GM21381 (cell line): Measurements from ENCODE around the gene LRRC47.
"Not testable (repeated sequence)": the region's sequence is repeated elsewhere in the genome, so short reads cannot be mapped to it uniquely, and the experiment has no call there.

Source experiments
- ATAC-seq: cut with Tn5 transposase; IDR thresholded peaks from one replicate; pipeline ENCODE4 v1.9.1; 2021; ENCODE audit warnings: mild to moderate bottlenecking, moderate library complexity; ENCODE audit not compliant: unreplicated experiment

The LRRC47 gene

DNA sequence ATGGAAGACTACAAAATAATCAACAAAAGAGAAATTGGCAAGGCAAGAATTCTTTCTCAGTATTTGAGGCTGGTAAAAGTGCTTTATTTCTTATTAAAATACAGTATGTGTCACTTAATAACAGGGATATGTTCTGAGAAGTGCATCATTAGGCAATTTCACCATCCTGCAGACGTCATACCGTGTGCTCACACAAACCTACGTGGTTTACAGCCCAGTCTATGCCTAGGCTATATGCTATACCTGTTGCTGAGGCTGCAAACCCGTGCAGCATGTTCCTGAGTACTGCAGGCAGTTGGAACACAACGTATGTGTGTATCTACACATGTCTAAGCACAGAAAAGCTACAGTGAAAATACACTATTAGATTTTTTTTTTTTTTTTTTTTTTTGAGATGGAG lies 46.8 kb downstream of the LRRC47 start:
- ATAC-seq: no peak

DNA sequence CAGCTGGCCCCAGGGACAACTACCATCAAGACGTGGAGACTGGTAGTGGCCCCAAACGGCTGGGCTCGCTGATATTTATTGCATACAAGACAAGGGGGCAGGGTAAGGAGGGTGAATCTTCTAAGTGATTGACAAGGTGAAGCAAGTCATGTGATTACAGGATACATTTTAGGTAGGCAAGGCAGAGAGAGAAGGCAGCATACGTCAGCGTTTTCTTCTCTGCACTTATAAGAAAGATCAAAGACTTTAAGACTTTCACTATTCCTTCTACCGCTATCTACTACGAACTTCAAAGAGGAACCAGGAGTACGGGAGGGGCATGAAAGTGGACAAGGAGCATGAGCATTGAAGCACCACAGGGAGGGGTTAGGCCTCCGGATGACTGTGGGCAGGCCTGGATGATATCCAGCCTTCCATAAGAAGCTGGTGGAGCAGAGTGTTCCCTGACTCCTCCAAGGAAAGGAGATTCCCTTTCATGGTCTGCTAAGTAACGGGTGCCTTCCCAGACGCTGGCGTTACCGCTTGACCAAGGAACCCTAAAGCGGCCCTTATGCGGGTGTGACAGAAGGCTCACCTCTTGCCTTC lies 47.9 kb downstream of the LRRC47 start:
- ATAC-seq: not testable (repeated sequence)

DNA sequence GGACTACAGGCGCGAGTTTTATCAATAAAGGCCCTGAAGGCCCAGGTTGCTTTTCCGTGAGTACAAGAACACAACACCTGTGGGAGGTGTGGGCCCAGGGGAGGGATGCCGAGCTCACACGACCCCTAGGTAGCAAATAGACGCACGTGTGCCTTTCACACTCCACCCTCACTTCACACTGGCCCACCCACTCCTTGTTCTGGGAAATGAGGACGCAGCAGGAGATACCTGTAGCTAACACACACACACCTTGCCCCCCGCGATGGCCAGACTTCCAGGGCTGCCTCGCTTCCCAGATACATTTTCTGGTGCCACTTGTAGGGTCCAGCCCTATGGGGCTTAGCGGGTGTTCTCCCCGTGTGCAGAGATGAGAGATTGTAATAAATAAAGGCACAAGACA lies 48.4 kb downstream of the LRRC47 start:
- ATAC-seq: no peak

DNA sequence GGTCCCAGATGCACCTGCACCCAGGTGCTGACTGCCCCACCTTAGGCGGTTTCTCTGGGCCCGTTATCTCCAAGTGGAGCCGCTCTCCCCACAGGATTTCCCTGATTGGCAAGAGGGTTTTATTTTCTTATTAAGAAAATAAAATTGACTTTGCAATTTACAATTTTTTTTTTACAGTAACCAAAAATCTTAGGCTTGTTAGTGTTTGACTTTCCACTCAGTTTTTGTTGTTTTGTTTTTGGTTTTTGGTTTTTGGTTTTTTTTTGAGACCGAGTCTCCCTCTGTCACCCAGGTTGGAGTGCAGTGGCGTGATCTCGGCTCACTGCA lies 48.8 kb downstream of the LRRC47 start:
- no peak for ATAC-seq

DNA sequence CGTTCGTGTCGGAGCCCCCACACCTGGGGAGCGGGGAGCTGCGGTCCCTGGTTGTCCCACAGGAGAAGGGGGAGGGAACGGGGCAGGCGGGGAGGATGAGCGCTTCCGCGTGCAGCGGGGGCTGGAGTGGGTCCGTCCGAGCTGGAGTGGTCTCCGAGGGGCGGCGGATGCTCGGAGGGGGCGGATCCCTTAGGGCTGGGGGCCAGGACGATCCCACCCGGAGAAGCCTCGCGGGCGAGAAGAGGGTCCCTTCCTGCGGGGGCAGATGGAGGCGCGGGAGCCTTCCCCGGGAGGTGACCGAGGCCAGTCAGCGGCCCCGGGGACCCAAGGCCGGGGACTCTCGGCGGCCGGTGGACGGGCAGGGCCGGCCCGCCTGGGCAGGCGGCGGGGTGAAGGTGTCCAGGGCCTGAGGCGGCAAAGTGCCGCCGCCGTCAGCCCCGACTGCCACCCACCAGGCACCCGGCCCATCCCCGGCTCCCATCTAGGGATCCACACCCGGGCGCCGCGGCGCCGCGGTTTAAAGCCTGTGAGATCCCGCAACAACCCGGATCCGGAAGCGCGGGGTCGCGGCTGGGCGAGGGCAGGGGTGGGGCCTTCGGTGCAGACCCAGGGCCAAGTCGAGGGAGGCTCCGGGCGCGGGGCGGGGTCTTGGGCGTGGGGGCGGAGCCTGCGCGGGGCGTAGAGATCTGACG lies 49.3 kb downstream of the LRRC47 start:
- ATAC-seq: peak; percentile 97

DNA sequence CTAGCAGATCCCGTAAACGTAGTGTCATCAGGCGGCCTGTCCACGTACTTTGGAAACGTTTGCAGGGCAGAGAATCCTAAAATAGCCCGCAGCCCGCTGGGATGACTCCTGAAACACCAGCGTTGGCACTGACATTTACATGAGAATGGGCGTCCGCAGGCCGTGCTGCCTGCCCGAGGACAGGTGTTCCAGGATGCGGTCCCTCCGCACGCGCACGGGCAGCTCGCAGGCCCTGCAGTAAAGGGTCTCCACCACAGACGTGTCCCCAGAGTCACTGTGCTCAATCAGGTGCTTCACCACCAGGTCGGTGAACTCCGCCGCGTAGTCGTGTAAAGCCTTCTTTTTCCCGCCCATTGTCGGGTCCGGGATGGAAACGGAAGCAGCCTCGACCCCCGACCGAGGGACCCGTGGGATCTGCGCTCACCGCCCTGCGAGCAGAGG lies 49.9 kb downstream of the LRRC47 start:
- ATAC-seq: no peak

DNA sequence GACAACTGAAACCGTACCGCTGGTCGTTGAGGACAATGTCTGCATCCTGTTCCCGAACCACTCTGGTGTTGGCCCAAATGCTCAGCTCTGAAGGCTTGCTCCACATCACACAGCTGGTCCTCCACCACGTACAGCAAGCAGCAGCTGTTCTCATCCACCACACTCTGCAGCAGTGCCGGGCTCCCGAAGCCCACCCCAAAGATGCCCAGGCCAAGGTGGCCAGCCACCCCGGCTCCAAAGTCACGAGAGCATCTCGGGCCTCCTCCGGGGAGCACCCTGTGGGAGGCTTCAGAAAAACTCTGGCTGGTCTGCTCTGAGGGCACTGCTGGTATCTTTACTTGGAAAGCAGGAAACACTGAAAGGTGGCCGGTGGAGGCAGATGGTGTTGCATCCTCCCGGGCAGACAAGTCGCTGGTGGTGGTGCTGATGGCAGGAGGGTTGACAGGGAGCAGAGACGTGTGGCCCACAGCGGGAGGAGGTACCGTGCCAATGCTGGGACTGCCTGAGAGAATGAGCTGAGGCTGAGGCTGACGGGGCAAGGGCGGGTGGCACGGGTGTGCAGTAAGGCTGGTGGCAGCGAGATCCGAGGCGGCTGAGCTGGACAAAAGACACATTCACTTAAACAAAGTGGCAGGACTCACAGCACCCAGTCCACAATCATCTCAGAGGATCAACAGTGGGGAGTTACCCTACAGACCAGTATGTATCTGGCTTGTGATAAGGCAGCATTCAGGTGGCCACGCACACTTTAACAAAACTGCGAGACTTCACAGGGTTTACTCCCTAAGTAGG lies 50.5 kb downstream of the LRRC47 start:
- ATAC-seq: no peak

DNA sequence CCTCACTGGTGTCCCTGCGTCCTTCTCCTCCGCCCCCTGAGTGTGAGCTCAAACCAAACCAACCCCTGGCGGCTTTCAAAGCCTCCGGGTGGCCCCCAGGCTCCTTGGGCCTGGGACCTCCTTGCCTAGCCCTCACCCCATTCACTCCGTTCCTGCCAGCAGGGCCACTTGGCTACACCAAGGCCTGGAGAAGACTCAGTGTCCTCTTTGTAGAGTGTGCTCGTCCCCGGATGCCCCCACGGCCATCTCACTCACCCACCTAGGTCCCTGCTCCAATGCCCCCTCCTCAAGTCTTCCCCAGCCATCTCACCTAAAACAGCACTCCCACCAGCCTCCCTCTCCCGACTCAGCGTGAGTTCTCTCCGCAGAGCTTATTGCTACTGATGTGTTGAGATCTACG lies 51.2 kb downstream of the LRRC47 start:
- no peak for ATAC-seq

DNA sequence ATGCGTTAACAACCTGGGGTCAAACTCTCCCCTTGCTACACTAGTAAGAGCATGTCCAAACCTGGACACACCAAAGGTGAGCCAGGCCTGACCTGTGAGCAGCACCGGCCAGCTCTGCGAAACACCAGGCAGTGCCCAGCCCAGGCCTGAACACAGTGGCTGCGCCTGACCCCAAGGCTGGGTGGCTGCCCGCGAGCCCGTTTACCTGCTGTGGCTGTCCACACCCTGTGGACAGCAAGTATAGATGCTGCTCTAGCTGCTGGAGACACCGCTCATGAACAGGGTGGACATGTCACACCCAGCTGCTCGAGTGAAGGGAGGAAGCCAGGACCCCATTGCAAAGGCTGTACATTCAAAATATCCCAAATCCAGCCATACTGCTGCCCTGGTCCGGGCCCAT lies 51.7 kb downstream of the LRRC47 start:
- no peak for ATAC-seq

DNA sequence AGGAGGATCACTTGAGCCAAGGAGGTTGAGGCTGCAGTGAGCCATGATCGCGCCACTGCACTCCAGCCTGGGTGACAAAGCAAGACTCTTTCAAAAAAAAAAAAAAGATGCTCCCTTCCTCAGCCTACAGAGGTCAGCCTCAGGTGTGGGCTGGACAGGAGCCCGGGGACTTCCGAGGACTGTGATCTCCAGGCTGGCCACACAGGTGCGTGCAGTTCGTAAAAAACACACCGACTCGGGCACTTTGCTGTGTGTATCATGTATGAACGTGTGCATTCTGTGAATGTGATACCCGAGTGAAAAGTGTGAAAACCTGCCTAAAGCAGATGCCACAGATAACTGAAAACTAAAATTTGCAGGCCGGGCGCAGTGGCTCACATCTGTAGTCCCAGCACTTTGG lies 52.5 kb downstream of the LRRC47 start:
- ATAC-seq: no peak

DNA sequence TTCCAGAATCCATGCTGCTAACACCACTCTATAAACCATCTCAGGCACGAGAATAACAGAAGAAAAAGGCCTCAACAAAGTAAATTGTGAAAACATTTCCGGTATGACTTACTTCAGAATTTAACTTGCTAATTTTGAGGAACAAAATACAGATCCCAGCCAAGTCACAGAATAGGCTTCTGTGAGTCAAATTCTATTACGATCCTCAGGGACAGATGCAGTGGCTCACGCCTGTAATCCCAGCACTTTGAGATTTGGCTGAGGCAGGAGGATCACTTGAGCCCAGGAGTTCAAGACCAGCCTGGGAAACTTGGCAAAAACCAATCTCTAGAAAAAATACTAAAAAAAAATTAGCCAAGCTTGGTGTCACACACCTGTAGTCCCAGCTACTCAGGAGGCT lies 52.9 kb downstream of the LRRC47 start:
- ATAC-seq: no peak

DNA sequence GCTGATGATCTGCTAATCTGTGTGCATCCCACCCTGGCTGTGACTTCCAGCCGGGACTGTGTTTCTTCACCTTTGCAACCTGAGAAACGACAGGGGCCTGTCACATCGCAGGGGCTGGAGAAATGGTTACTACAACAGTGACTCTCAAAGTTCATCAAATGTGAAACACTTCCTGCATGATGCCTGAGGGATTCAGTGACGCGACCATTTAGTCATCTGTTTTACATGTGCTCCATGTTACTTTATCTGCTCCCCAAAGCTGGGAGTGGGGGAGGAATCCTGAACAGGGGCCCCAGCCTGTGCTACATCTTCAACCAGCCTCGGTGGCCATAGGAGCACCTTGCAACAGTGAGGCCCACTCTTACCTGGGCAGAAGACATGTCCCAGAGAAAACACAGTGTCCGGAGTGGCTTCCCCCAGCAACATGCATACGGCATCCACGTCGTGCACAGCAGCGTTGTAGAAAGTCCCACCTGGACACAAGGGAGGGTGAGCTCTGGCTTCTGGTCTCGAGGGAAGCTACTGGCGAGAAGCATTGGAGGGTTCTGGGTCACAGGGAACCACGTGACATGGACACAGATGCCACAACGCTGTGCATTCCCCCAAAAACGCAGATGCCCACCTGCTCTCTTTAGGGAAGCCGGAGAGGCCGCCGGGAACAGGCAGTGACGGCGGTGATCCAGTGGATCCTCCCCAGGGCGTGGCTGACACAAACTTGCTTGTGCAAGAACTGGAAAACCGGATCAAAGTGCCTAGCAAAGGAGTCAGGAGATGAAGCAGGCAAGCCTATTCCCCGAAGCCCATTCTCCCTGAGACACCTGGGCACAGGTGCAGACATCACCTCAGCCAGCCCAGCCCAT lies 53.6 kb downstream of the LRRC47 start:
- no peak for ATAC-seq

DNA sequence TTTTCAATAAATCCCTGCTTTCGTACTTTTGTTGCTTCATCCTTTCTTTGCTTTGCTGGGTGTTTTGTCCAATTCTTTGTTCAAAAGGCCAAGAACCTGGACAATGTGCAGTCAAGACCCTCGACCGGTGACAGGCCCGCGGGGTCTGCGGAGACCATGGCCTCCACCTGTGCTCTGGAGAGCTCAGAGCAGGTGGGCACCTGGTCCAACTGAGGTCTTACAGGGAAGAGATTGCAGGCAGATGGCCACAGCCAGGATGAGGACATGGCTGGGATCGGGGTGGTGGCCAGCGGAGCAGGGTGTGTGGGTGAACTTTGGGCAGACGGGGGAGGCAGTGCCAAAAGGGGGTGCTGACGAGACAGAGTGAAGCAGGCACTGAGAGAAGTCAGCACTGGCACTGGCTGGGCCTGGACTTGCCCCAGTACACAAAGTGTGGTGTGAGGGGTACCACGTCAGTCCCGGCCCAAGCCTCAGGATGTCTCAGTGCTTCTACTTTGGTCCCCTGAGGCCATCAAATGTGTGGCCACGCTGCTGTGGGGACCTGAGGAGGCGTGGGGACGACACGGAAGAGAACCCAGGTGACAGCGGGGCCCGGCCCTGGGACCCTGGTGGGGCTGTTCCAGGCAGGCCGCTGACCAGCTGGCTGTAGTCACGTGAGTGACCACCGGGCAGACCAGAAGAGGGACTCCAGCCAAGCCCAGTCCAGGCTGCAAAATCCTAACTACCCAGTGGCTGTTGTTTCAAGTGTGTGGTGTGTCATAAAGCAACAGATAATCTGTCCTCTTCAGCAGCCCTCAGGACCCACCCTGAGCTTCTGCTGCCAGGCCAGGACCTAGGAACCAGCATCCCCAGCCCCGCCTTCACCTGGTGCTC lies 54.5 kb downstream of the LRRC47 start:
- no peak for ATAC-seq

DNA sequence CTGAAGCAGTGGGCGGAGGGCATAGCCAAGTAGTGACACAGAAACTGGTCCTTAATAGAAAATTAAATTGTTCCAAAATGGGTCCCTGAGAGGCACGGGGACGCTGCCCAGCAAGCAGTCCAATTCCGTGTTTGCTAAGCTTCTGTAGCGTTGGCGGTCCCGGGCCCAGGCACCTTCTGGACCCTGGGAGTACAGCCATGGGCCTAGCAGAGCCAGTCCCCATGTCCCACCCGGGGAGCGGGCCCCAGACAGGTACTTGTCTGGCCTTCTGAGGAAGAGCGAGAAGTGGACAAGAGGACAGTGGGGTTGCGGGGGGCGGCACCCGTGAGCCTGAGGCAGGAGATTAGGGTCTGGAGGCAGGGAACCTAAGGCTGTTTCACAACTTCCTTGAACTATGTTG lies 55.5 kb downstream of the LRRC47 start:
- no peak for ATAC-seq

DNA sequence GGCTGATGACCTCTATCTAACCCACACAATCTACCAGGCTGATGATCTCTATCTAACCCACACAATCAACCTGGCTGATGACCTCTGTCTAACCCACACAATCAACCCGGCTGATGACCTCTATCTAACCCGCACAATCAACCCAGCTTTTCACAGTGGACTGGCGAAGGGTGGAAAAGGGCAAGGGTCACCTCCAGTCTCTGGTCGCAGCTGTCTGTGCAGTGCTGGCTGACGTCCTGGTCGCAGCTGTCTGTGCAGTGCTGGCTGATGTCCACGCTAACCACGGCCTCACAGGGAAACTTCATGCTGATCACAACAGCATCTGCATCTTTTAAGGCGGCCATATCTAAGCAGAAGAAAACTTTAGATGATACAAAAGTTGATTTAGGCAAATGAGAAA lies 56.3 kb downstream of the LRRC47 start:
- no peak for ATAC-seq

DNA sequence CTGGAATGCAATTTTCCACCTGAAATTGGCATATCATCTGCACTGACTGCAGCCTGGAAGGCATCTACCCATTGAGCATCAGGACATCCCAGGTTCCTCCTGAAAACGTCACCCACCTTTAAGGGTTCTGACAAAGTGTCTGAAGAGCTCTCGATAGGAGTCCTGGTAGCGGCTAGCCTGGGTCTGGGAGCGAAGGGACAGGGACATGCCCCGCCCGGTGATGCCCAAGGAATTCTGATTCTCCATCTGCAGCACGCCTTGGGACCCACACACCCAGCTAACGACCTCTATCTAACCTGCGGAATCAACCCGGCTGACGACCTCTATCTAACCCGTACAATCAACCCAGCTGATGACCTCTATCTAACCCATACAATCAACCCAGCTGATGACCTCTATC lies 57.4 kb downstream of the LRRC47 start:
- ATAC-seq: no peak

DNA sequence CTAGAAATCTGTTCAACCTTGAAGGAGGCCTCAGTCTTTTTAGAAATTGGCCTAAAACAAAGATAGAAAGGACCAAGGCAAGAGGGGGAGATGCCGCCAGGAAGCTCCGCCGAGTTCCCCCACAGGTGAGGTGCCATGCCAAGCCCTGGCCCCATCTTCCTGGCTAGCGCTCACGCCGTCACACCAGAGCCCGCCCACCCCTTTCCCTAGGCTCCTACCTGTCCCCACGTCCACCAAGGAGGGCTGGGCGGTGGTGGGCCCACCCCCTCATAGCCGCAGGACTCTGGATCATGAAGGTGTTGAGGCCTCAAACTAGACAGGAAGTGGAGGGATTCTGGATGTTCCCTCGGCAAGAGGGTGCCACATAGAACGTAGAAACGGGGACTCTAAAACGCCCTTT lies 59.6 kb downstream of the LRRC47 start:
- ATAC-seq: no peak

DNA sequence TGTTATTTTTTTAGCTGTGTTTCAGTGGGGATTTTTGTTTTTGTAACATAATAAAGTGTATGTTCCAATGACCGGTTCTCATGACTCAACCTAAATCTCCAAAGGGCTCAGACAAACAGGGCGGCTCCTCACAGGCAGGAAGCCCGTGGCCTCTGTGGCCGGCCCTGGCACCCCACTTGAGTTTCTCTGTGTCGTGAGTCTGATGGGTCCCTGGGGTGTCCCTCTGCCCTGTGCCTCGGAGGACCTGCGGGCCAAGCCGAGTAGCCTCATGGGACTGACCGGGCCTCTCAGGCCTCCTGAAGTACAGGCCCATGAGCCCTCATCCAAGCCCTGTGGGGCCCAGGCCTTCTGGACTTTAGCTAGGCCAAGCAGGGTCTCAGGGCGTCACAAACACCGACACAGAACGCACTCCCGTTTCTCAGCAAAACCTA lies 60.2 kb downstream of the LRRC47 start:
- ATAC-seq: no peak

DNA sequence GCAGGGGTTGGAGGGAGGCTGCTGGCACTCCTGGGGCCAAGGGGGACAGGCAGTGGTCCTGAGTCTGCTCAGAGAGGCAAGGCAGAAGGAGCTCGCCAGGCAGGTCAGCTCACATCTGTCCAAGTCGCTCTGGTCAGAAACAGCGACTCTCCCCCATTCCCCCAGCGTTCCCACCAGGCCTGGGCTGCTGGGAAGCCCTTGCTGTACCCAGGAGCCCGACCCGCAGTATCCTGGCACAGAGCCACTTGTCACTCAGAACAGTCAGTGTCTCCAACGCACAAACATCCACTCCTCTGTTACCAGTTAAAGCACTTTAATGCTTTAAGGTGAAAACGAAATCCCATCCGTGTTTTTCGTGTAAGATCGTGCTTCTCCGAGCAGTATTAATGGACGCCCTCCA lies 60.6 kb downstream of the LRRC47 start:
- ATAC-seq: no peak

DNA sequence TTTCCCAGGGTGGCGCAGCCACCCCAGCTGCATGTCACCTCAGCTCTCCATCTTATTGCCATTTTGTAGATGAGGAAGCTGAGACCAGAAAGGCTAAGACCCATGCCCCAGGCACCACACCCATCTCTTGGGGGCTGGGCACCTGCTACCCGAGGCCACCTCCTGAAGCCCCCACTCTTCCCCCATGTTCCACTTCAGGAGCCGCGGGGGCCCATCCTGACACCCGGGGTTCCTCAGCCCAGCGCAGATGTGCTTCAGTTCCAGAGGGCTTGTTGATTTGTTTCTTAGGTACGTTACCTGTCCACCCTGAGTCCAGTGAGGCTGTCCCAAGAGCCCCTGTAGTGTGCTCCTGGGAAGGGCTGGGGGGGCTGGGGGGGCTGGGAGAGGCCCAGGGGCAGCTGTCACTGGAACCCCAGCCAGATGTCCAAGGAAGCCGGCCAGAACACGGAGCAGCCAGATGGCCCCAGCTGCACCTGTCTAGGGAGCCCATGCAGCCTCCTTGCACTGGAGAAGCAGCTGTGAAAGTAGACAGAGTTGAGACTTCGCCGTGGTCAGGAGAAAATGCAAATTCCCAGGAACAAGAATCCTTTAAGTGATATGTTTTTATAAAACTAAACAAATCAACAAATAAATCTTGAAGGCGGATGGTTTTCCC lies 61.1 kb downstream of the LRRC47 start:
- no peak for ATAC-seq
